ENCODE data around the gene EXOC3L2.

EXOC3L2 gene

DNA sequence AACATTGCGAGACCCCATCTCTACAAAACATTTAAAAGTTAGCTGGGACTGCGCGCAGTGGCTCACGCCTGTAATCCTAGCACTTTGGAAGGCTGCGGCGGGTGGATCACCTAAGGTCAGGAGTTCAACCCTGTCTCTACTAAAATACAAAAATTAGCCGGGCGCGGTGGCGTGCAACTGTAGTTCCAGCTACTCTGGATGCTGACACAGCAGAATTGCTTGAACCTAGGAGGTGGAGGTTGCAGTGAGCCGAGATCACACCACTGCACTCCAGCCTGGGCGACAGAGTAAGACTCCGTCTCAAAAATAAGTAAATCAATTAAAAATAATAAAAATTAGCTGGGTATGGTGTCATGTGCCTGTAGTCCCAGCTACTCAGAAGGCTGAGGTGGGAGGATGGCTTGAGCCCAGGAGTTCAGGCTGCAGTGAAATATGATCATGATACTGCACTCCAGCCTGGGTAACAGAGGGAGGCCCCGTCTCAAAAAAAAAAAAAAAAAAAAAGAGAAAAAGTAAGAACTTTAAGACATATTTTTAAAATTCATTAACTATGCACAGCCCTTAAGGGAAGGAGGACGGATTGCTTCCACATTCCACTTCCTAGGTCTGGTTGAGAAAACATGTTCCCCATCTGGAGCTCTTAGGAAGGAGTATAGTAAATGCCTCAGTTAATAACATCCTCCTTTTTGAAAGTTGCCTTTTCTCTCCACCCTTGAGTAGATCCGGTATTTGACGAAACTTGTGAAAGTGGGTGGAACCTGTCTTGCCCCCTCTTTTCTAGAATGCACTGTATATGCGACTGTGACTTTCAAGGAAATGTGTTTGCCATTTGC lies 26.1 kb downstream of the EXOC3L2 start:
- no peak for DNase-seq (ENCODE audit: low spot score)

DNA sequence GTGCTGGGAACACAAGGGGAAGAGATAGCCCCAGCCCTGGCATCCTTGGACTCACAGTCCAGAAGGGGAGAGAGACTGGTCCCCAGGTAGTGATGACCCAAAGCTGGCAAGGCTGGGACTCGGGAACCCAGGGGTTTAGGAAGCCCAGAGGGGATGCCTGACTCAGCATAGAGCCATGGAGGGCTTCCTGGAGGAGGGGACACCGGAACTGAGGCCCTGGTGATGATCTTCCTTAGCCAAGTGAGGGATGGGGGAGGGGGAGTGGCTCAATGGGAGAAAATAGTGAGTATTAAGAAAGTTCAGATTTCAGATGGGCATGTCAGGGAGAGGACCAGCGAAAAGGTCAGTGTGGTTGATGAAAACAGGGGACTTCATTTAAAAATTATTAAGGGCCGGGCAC lies 26.8 kb downstream of the EXOC3L2 start:
- DNase-seq (ENCODE audit: low spot score): no peak

GRCh38 chr19:45217957-45218334 lies 27.3 kb downstream of the EXOC3L2 start:
- no peak for DNase-seq (ENCODE audit: low spot score)

DNA sequence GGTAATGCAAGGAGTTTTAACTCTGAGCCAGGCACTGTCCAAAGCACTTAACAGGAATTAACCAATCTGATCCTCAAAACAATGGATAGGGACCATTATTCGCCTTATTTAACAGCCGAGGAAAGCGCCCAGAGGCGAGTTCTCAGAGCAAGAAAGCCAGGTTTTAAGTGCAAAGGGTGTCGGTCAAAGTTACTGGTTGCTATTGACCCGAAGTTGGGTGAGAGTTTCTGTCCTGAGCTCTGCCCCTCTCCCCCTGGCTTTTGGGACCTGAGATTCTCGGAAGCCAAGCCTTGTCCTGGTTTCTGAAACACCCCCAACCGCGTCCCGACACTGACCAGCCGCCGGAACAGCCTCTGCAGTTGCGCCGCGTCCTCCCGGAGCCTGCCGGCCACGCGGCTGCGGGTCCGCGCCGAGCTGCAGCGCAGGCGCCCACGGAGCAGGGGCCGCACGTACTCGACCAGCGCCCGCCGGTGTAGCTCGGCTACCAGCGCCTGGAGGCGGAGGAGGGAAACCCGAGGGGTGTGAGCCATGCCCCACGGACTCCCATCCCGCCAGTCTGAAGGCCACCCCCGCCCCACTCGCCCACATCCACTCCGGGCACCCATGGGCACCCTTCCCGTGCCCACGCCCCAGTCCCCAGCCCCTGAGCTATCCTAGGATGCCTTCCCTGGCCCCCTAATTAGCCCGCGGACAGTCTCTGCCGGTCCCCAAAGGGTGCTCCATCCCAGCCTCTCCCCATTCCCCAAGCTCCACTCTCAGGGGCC lies 27.8 kb downstream of the EXOC3L2 start:
- DNase-seq (ENCODE audit: low spot score): no peak

DNA sequence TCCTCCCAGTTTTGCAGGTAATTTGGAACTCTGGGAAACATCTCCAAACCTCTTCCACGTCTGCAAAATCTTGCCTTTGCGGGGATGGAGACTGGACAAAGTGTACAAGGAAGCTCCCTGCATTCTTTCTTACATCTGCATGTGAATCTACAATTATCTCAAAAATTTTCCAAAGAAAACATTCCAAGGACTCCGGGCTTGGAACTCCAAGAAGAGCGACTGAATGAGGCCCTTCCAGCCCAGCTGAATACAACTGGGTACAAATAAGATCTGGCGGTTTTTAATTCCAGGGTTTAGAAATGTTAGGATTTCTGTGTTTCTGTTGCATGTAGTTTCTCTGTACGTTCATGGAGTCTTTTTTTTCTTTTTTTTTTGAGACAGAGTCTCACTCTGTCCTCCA lies 28.5 kb downstream of the EXOC3L2 start:
- no peak for DNase-seq (ENCODE audit: low spot score)

GRCh38 chr19:45215391-45216191 lies 29.6 kb downstream of the EXOC3L2 start:
- no peak for DNase-seq (ENCODE audit: low spot score)

DNA sequence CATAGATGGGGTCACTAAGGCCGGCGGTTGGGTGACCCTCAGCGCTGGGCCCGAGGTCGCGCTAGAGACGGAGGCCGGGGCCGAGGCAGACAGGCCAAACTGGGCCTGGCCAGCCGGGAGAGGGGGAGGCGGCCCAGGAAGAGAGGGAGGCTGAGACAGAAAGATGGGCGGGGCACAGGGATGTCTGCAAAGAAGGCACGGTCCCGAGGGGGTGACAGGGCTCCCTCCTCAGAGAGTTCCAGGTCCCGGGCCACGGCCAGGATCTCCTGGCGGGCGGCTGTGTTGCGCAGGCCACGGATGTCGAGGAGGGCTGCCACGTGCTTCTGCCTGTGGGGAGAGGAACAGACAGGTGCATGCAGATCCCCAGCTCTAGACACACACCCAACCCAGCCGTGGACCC lies 32.2 kb downstream of the EXOC3L2 start:
- DNase-seq (ENCODE audit: low spot score): no peak

DNA sequence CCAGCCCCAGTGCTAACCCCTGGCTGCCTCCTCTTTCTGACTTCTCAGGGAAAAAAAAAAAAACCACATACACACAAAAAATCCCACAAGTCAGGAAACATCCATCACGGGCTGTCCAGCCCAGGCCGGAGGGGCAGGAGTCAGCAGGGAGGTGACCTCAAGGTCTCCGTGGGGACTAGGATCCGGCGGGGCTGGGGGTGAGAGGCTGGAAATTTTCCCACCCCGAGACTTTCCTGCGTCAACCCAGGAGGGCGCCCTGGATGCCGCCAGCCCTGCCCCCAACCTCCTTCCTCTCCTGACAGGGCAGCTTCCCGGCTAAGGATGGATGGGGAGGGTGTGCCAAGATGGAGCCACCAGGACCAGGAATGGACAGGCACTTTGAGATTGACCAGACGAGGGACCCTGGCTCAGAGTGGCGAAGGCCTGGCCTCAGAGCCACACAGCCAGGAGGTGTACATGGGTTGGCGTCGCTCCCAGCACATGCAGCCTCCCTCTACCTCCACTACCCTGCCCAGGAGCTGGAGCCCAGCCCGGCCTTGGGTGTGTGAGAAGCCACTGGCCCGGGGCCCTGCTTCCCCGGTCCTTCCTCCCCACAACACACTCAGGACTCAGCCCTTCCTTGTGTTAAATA lies 33.3 kb downstream of the EXOC3L2 start:
- DNase-seq (ENCODE audit: low spot score): no peak

- no peak for DNase-seq (ENCODE audit: low spot score)
Measured at GRCh38 chr19:45206328-45206727, 38.9 kb downstream of the EXOC3L2 start.

DNA sequence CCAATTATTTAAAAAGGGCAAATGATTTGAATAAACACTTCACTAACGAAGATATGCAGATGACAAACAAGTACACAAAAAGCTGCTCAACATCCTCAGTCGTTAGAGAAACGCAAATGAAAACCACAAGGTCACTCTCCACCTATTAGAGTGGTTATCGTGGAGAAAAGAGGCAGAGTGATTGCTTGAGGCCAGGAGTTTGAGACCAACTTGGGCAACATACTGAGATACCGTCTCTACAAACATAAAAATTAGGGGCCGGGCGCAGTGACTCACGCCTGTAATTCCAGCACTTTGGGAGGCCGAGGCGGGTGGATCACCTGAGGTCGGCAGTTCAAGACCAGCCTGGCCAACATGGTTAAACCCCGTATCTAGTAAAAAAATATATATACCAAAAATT lies 39.4 kb downstream of the EXOC3L2 start:
- no peak for DNase-seq (ENCODE audit: low spot score)

DNA sequence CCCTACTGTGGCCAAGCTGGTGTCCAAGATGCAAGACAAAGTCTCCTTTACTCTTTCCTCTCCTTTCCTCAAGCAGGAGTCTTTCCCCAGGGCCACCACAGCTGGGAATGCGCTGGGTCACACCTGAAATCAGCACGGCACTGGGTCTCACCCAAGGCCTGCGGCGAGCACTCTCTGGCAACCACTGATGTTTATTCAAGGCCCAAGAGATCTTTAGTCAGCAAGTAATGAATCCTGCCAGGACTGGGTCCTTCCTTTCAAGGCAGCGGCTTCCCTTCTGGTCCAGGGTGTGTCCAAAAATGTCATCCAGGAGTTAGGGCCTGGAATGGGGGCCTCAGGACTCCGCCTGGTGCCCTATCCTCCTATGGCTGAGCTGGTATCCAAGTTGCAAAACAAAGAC lies 42.6 kb downstream of the EXOC3L2 start:
- no peak for DNase-seq (ENCODE audit: low spot score)

GRCh38 chr19:45200568-45200967 lies 44.6 kb downstream of the EXOC3L2 start:
- DNase-seq (ENCODE audit: low spot score): peak; percentile 46

GRCh38 chr19:45195764-45196163 lies 49.4 kb downstream of the EXOC3L2 start:
- DNase-seq (ENCODE audit: low spot score): no peak

- no peak for DNase-seq (ENCODE audit: low spot score)
Measured at GRCh38 chr19:45191375-45191774, 53.8 kb downstream of the EXOC3L2 start.

- no peak for DNase-seq (ENCODE audit: low spot score)
Measured at GRCh38 chr19:45189971-45190370, 55.2 kb downstream of the EXOC3L2 start.

- DNase-seq (ENCODE audit: low spot score): peak; percentile 66
Measured at GRCh38 chr19:45187421-45188100, 57.6 kb downstream of the EXOC3L2 start.

GRCh38 chr19:45186509-45187334 lies 58.5 kb downstream of the EXOC3L2 start:
- DNase-seq (ENCODE audit: low spot score): no peak

DNA sequence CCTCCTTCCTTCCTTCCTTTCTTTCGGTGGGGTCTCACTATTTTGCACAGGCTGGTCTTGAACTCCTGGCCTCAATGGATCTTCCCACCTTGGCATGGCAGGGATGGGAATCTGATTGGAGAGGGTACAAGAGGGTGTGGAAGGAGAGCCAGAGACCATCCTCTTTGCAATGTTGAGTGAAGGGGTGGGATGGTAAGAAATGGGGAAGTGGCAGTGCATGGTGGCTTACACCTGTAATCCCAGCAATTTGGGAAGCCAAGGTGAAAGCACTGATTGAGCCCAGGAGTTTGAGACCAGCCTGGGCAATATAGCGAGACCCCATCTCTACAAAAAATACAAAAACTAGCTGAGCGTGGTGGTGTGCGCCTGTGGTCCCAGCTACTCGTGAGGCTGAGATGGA lies 61.1 kb downstream of the EXOC3L2 start:
- no peak for DNase-seq (ENCODE audit: low spot score)

- DNase-seq (ENCODE audit: low spot score): no peak
Measured at GRCh38 chr19:45182758-45183157, 62.4 kb downstream of the EXOC3L2 start.

GRCh38 chr19:45180936-45181335 lies 64.3 kb downstream of the EXOC3L2 start:
- no peak for DNase-seq (ENCODE audit: low spot score)
